ENCODE data around the gene NTF4.

NTF4 gene

GRCh38 chr19:49109569-49110233, 45.1 kb upstream of the NTF4 start:
- no peak overlapping the region for H2AFZ ChIP-seq
- no peak overlapping the region for H3K4me2 ChIP-seq (ENCODE audit: low read length)
- no peak overlapping the region for H3K9ac ChIP-seq
- no peaks in the 10 kb centered on the region for H3K36me3 ChIP-seq (ENCODE audit: control insufficient read depth, insufficient read depth, low read length)
- H3K4me1 ChIP-seq, result peaks cover 4% of the 10 kb centered on the region
- TF ChIP-seq, protein P1, sequence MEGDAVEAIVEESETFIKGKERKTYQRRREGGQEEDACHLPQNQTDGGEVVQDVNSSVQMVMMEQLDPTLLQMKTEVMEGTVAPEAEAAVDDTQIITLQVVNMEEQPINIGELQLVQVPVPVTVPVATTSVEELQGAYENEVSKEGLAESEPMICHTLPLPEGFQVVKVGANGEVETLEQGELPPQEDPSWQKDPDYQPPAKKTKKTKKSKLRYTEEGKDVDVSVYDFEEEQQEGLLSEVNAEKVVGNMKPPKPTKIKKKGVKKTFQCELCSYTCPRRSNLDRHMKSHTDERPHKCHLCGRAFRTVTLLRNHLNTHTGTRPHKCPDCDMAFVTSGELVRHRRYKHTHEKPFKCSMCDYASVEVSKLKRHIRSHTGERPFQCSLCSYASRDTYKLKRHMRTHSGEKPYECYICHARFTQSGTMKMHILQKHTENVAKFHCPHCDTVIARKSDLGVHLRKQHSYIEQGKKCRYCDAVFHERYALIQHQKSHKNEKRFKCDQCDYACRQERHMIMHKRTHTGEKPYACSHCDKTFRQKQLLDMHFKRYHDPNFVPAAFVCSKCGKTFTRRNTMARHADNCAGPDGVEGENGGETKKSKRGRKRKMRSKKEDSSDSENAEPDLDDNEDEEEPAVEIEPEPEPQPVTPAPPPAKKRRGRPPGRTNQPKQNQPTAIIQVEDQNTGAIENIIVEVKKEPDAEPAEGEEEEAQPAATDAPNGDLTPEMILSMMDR (IDR thresholded peaks at IDR 0.05), result no peak
- no peaks in the 10 kb centered on the region for H3K79me2 ChIP-seq
- H3K27ac ChIP-seq, result no peak overlapping the region
- H3K27me3 ChIP-seq (ENCODE audit: control insufficient read depth, insufficient read depth, low read length), result no peaks in the 10 kb centered on the region
- H3K9me3 ChIP-seq (ENCODE audit: control insufficient read depth, low read length), result no peaks in the 10 kb centered on the region
- H3K4me3 ChIP-seq (ENCODE audit: low read depth, low read length), result no peak overlapping the region

GRCh38 chr19:49109051-49109450, 44.4 kb upstream of the NTF4 start:
- H3K79me2 ChIP-seq, result no peaks in the 10 kb centered on the region
- no peaks in the 10 kb centered on the region for H3K27me3 ChIP-seq (ENCODE audit: control insufficient read depth, insufficient read depth, low read length)
- no peak overlapping the region for H3K4me2 ChIP-seq (ENCODE audit: low read length)
- H3K4me3 ChIP-seq (ENCODE audit: low read depth, low read length), result no peak overlapping the region
- no peak overlapping the region for H3K9ac ChIP-seq
- H2AFZ ChIP-seq, result no peak overlapping the region
- H3K4me1 ChIP-seq, result peaks cover 4% of the 10 kb centered on the region
- TF ChIP-seq, protein P1 (IDR thresholded peaks at IDR 0.05), result no peak
- no peaks in the 10 kb centered on the region for H3K36me3 ChIP-seq (ENCODE audit: control insufficient read depth, insufficient read depth, low read length)
- no peak overlapping the region for H3K27ac ChIP-seq
- H3K9me3 ChIP-seq (ENCODE audit: control insufficient read depth, low read length), result no peaks in the 10 kb centered on the region

DNA sequence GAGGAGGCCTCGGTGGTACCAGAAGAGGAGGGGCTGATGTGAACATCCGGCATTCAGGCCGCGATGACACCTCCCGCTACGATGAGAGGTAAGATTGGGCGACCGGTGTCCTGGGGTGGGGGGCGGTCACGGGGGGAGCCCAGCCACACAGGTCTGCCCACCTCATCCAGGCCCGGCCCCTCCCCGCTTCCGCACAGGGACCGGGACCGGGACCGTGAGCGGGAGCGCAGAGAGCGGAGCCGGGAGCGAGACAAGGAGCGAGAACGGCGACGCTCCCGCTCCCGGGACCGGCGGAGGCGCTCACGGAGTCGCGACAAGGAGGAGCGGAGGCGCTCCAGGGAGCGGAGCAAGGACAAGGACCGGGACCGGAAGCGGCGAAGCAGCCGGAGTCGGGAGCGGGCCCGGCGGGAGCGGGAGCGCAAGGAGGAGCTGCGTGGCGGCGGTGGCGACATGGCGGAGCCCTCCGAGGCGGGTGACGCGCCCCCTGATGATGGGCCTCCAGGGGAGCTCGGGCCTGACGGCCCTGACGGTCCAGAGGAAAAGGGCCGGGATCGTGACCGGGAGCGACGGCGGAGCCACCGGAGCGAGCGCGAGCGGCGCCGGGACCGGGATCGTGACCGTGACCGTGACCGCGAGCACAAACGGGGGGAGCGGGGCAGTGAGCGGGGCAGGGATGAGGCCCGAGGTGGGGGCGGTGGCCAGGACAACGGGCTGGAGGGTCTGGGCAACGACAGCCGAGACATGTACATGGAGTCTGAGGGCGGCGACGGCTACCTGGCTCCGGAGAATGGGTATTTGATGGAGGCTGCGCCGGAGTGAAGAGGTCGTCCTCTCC, 43.2 kb upstream of the NTF4 start:
- H2AFZ ChIP-seq, result no peak overlapping the region
- no peaks in the 10 kb centered on the region for H3K36me3 ChIP-seq (ENCODE audit: control insufficient read depth, insufficient read depth, low read length)
- H3K9me3 ChIP-seq (ENCODE audit: control insufficient read depth, low read length), result no peaks in the 10 kb centered on the region
- TF ChIP-seq, protein P1 (IDR thresholded peaks at IDR 0.05), result no peak
- H3K27me3 ChIP-seq (ENCODE audit: control insufficient read depth, insufficient read depth, low read length), result no peaks in the 10 kb centered on the region
- no peak overlapping the region for H3K9ac ChIP-seq
- H3K4me2 ChIP-seq (ENCODE audit: low read length), result no peak overlapping the region
- H3K79me2 ChIP-seq, result no peaks in the 10 kb centered on the region
- H3K4me3 ChIP-seq (ENCODE audit: low read depth, low read length), result no peak overlapping the region
- no peak overlapping the region for H3K27ac ChIP-seq
- no peaks in the 10 kb centered on the region for H3K4me1 ChIP-seq

DNA sequence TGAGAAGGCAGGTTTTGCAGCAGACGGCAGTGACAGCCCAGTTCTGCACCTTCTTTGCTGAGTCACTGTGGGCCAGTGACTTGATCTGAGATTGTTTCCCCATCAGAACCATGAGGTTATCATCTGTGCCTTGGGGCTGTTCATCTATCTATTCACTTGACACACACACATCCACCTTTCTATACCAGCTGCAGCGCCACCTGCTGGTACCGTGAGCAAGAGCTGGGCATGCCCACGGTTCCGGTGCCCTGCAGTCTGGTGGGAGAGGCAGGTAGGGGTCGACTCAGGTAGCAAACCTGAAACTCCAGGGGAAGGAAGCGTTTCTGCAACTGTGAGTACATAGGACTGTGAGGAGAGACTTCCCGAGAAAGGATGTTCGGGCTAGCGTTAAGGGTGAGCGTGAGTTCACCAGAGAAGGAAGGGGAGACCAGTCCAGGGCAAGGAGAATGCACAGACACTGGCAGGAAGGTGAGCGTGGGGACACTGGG, 42.1 kb upstream of the NTF4 start:
- TF ChIP-seq, protein P1 (IDR thresholded peaks at IDR 0.05), result peak; percentile 85

More for the DNA sequence above, 42.1 kb upstream of the NTF4 start:
- no peaks in the 10 kb centered on the region for H3K9me3 ChIP-seq (ENCODE audit: control insufficient read depth, low read length)
- no peak overlapping the region for H2AFZ ChIP-seq
- no peak overlapping the region for H3K27ac ChIP-seq
- no peaks in the 10 kb centered on the region for H3K27me3 ChIP-seq (ENCODE audit: control insufficient read depth, insufficient read depth, low read length)
- no peaks in the 10 kb centered on the region for H3K4me1 ChIP-seq
- no peaks in the 10 kb centered on the region for H3K36me3 ChIP-seq (ENCODE audit: control insufficient read depth, insufficient read depth, low read length)
- H3K4me2 ChIP-seq (ENCODE audit: low read length), result no peak overlapping the region
- peaks cover 2% of the 10 kb centered on the region for H3K79me2 ChIP-seq
- no peak overlapping the region for H3K9ac ChIP-seq
- no peak overlapping the region for H3K4me3 ChIP-seq (ENCODE audit: low read depth, low read length)

Data from parathyroid adenoma (tissue), 2 donors.